ENCODE data around the gene KANSL2.

The KANSL2 gene

GRCh38 chr12:48615681-48616080 lies 66.4 kb downstream of the KANSL2 start:
- DNase-seq (ENCODE audit: low spot score): no peak
- FAIRE-seq: no peak

- no peak for DNase-seq (ENCODE audit: low spot score)
- no peak for FAIRE-seq
These were observed 68.7 kb downstream of the KANSL2 start for GRCh38 chr12:48613321-48613720.

Data from RCC 7860 (cell line).